ENCODE data around the gene FBXW7.

DNA sequence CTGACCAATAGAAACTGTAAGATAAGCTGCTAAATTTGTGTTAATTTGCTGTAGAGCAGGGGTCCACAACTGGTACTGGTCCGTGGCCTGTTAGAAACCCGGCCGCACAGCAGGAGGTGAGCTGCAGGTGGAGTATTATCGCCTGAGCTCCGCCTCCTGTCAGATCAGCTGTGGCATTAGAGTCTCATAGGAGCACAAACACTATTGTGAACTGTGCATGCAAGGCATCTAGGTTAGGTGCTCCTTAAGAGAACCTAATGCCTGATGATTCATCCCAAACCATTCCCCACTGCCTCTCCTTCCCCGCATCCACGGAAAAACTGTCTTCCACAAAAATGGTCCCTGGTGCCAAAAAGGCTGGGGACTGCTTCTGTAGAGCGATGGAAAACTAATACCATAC lies 19.7 kb downstream of the FBXW7 start:
- TF ChIP-seq, protein P1, sequence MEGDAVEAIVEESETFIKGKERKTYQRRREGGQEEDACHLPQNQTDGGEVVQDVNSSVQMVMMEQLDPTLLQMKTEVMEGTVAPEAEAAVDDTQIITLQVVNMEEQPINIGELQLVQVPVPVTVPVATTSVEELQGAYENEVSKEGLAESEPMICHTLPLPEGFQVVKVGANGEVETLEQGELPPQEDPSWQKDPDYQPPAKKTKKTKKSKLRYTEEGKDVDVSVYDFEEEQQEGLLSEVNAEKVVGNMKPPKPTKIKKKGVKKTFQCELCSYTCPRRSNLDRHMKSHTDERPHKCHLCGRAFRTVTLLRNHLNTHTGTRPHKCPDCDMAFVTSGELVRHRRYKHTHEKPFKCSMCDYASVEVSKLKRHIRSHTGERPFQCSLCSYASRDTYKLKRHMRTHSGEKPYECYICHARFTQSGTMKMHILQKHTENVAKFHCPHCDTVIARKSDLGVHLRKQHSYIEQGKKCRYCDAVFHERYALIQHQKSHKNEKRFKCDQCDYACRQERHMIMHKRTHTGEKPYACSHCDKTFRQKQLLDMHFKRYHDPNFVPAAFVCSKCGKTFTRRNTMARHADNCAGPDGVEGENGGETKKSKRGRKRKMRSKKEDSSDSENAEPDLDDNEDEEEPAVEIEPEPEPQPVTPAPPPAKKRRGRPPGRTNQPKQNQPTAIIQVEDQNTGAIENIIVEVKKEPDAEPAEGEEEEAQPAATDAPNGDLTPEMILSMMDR (IDR thresholded peaks at IDR 0.05; ENCODE audit: control extremely low read depth in 1 of 3, insufficient read depth in 1 of 3, low read depth in 1 of 3, low read length in 3 of 3), result no peak
- TF ChIP-seq EGR1 (IDR thresholded peaks at IDR 0.05; ENCODE audit: borderline replicate concordance, low read depth, low read length), result no peak
- no peak for TF ChIP-seq ZNF274 (IDR thresholded peaks at IDR 0.05; ENCODE audit: borderline replicate concordance, extremely low read depth, low read length)
- TF ChIP-seq SAP30 (IDR thresholded peaks at IDR 0.05; ENCODE audit: insufficient read depth, insufficient replicate concordance, low read length), result no peak
- no peak for TF ChIP-seq SIX5 (IDR thresholded peaks at IDR 0.05; ENCODE audit: low read depth, low read length)
- no peak for TF ChIP-seq POLR2AphosphoS5 (IDR thresholded peaks at IDR 0.05; ENCODE audit: low read depth, low read length)
- TF ChIP-seq JUN (IDR thresholded peaks at IDR 0.05; ENCODE audit: low read depth, low read length), result no peak
- TF ChIP-seq TEAD4 (IDR thresholded peaks at IDR 0.05; ENCODE audit: low read depth, low read length), result no peak
- no peak for TF ChIP-seq KDM1A (IDR thresholded peaks at IDR 0.05; ENCODE audit: borderline replicate concordance, low read length)
- TF ChIP-seq EZH2 (IDR thresholded peaks at IDR 0.05; ENCODE audit: low read depth, low read length, severe bottlenecking), result no peak
- TF ChIP-seq GTF2F1 (IDR thresholded peaks at IDR 0.05; ENCODE audit: borderline replicate concordance, low read depth, low read length), result no peak
- no peak for TF ChIP-seq POLR2A (IDR thresholded peaks at IDR 0.05; ENCODE audit: control extremely low read depth in 1 of 2, low read depth in 2 of 2, low read length in 2 of 2)
- TF ChIP-seq CBX8 (IDR thresholded peaks at IDR 0.05; ENCODE audit: borderline replicate concordance, low read depth, low read length), result no peak
